GM19395 (cell line): ENCODE results near the gene PLCB2.
A peak's percentile ranks its signal among the peaks of the same experiment; 100 is the strongest.

ENCODE experiments used
- ATAC-seq: cut with Tn5 transposase; IDR thresholded peaks from one replicate; pipeline ENCODE4 v1.9.1; 2021; ENCODE audit warnings: mild to moderate bottlenecking, moderate library complexity; ENCODE audit not compliant: unreplicated experiment

The PLCB2 gene, protein sequence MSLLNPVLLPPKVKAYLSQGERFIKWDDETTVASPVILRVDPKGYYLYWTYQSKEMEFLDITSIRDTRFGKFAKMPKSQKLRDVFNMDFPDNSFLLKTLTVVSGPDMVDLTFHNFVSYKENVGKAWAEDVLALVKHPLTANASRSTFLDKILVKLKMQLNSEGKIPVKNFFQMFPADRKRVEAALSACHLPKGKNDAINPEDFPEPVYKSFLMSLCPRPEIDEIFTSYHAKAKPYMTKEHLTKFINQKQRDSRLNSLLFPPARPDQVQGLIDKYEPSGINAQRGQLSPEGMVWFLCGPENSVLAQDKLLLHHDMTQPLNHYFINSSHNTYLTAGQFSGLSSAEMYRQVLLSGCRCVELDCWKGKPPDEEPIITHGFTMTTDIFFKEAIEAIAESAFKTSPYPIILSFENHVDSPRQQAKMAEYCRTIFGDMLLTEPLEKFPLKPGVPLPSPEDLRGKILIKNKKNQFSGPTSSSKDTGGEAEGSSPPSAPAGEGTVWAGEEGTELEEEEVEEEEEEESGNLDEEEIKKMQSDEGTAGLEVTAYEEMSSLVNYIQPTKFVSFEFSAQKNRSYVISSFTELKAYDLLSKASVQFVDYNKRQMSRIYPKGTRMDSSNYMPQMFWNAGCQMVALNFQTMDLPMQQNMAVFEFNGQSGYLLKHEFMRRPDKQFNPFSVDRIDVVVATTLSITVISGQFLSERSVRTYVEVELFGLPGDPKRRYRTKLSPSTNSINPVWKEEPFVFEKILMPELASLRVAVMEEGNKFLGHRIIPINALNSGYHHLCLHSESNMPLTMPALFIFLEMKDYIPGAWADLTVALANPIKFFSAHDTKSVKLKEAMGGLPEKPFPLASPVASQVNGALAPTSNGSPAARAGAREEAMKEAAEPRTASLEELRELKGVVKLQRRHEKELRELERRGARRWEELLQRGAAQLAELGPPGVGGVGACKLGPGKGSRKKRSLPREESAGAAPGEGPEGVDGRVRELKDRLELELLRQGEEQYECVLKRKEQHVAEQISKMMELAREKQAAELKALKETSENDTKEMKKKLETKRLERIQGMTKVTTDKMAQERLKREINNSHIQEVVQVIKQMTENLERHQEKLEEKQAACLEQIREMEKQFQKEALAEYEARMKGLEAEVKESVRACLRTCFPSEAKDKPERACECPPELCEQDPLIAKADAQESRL

DNA sequence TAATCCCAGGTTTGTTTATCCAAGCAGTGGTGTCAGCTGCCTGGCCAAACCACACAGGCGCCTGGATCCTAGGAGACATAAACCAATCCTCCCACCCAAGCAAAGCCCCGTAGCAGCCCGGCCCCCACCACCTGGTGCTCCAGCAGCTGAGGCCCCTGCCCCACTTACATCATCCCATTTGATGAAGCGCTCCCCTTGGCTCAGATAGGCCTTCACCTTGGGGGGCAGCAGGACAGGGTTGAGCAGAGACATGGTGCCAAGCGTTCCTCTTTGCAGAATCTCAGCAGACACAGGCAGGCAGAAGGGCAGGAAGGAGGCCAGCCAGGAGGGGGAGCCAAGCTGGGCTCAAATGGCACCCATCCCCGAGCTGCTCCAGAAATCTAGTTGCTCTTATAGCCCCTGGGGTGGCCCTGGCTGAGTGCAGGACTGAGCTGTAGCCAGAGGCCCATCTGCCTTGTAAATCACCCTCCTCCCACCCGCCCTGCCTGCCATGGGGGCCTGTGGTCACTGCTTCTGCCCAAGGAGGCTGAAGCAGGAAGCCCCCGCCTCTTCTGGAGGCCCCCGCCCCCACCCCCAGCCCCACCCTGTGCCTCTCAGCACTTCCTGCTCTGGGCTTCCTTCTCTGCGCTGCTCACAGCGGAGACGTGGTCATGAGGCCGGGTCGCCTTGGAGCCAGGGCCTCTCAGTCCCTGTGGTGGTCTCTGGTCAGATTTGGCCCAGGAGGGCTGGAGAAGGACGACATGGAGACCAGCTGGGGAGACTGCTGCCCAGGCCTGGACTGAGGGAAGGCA lies at the start of gene PLCB2:
Gene PLCB2 (minus strand): TSS at position 515 of the 791 bp plus-strand sequence. CDS start 263 bp downstream, at position 252.
- ATAC-seq = peak; percentile 75

DNA sequence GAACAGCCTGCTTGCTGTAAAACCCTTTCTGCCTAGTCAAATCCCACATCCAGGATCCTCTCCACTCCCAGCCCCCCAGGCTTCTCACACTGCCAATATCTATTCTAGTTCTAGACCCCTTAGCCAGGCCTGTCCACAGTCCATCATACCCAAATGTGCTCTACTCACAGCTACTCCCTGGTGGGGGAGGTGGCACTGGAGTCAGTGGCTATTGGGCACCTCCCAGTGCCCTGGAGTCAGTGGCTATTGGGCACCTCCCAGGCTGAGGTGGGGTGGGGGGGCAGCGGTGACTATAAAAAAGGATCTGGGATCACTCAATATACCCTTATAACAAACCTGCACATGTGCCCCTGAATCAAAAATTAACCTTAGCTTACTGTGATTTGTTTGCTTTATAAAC lies 49.5 kb upstream of the PLCB2 start:
- ATAC-seq = no peak

DNA sequence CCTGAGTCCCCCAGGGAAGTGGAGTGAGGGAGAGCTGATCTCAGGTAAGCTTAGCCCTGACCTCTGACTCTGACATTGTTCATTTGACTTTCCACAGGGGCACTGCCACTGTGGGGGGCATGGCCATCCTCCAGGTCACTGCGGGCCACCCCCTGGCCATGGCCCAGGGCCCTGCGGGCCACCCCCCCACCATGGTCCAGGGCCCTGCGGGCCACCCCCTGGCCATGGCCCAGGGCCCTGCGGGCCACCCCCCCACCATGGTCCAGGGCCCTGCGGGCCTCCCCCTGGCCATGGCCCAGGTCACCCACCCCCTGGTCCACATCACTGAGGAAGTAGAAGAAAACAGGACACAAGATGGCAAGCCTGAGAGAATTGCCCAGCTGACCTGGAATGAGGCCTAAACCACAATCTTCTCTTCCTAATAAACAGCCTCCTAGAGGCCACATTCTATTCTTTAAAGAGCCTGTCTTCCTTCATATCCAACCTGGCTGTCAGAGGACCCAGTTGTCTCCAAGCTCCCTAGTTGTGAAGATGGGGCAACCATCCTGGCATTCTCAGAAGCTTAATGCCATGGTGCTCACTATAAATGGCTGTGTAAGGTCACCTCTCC lies 48.3 kb upstream of the PLCB2 start:
- ATAC-seq = no peak

DNA sequence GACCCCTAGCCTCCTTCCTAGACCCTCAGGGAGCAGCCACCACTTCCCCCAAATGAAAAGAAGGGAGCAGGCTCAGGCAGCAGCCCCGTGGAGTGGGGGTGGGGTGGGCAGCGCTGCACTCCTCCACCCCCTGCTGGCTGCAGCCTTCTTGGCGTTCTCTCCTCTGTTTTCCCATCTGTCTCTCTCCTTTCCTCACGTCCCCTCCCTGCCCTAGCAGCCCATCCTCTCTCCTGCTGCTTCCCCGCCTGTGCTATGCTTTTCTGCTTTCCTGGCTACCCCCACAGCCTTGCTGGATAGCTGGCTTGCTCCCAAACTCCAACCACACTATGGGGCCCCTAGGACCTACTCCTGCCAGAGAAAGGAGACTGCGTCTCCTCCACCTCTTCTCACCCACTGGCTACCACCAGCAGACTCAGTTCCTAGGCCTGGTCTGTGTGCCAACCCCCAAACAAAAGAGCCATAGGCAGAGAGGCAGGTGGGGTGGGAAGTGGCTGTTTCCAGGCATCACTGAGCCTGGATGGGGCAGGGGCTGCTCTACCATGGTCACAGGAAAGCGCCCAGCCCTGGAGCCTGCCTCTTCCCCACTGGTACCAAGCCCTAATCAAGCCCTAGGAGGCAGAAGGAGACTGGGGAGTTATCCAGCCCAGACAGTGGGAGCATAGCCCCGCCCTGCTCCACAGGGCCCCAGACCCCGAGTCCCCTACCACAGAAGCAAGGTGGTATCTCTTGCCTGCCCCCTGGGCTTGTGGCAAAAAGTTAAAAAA lies 46.9 kb upstream of the PLCB2 start:
- ATAC-seq = no peak

DNA sequence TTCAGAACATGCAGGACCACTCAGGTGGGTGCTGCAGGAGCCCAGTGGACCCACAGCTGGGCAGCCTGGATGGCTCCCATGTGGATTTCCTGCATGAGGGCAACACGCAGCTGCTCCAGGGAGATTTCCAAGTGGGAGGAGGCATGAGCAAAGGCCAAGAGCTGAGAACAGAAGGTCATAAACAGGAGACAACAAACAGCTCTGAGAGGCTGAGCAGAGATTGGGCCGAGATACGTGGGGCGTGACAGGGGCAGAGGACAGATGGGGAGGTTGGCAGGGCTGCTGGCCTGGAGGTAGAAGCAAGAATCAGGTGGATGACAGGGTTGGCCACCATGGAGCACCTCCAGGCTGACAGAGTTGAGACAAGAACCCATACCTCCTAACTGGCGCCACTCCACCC lies 46.0 kb upstream of the PLCB2 start:
- no peak for ATAC-seq

DNA sequence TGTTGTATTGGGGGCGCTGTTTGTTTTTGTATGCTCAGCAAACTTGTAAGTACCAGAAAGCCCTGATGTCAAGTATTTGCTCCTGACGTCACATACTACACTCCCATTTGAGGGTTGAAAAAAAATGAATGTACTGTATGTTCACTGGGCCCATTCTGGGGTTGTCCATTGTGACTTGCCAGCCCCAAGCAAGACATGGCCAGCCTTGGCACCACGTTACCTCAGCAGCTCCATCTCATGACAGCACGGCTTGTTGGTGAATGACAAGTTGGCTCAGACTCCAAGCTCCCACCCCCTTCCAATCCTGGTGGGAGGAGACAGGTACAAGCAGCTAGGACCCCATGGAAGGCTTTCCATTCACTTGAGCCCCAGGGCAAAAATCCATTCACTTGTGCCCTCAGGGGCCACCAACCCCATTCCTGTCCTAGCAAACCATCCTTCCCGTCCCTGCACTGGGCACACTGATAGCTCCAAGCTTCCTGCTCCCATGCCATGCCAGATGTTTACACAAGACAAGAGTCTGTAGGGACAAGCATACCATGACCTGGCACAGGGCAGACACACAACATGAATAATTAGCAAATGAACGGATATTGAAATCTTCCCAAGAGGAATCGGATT lies 44.7 kb upstream of the PLCB2 start:
- ATAC-seq = no peak

- no peak for ATAC-seq
These were observed 41.4 kb upstream of the PLCB2 start for GRCh38 chr15:40349163-40349562.

GRCh38 chr15:40348474-40348870 lies 40.7 kb upstream of the PLCB2 start:
- ATAC-seq = no peak

DNA sequence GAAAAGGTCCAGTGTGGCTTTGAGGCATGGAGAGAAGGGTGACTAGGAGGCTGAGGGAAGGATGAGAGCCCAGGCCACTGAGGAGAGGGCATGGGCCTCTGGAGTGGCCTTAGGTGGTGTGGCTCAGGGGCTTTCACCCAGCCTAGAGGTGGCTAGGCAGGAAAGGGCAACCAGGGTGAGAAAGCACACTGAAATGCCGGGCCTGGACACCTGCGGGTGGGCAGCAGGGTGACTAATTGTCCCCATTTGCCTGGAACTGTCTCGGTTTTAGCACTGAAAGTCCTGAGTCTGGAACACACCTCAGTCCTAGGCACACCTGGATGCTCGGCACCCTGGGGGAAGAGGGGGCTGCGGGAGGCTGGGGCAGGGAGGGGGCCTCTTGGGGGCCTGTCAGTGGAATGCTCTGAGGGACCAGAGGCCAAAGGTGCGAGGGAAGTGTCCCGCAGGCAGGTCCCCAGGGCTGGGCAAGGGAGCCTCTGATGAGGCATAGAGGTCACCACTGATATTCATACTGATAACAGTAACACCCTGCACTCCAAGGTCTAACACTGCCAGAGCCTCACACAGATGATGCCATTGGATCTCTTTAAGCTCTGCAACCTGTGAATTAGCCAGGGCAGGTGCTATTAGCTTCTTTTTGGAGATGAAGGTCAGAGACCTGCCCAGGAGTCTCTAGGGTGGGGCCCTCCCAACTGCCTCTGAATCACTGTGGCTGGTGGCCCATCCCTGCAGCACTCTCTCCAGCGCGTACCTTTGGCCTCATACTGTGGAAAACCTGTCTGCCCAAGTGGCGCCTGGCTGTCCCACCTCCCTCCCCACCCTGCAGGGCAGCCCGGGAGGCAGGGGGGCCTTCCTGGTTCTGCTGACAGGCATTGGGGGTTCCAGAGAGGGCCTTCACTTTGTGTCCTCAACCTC lies 40.1 kb upstream of the PLCB2 start:
- no peak for ATAC-seq

DNA sequence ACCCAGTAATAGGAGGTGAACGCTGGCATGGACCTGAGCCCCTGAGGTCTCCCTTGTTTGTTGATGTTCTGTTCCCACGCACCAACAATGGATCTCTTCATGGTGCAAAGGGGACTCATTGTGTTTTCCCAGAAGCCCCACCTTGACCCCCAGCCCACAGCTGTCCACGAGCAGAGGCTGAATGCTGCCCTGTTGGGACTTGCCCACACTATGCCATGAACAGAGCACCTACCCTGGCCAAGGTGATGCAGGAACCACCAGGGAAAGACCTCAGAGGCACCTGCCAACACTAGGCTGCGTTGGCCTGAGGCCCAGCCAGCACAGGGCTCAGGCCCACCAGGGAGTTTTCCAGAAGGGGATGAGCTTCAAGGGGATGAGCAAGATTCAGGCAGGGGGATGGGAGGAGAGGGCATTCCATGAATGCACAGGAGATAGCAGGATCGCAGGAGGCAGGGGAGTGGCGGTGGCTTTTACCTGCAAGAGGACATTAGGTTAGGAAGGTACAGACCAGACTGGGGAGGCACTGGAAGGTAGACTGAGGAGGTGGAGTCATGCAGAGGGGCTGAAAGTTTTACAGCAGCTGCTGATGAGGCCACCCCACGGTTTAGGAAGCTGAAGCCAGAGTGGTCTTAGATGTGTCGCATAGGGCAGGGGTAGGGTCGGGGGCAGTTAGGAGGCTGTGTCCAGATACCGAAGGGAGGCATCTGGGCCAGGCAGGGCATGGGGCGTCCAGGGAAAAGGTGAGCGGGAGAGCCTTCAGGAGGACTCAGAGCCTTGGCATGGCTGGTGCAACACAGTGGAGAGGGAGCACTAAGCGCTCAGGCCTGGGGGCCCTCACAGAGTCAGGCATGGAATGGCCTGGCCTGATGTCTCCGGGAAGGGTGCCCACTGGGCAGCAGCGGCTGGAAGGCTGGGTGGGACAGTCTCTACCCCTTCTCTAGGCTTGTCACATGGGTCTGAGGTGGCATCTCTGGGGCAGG lies 39.1 kb upstream of the PLCB2 start:
- ATAC-seq = no peak

DNA sequence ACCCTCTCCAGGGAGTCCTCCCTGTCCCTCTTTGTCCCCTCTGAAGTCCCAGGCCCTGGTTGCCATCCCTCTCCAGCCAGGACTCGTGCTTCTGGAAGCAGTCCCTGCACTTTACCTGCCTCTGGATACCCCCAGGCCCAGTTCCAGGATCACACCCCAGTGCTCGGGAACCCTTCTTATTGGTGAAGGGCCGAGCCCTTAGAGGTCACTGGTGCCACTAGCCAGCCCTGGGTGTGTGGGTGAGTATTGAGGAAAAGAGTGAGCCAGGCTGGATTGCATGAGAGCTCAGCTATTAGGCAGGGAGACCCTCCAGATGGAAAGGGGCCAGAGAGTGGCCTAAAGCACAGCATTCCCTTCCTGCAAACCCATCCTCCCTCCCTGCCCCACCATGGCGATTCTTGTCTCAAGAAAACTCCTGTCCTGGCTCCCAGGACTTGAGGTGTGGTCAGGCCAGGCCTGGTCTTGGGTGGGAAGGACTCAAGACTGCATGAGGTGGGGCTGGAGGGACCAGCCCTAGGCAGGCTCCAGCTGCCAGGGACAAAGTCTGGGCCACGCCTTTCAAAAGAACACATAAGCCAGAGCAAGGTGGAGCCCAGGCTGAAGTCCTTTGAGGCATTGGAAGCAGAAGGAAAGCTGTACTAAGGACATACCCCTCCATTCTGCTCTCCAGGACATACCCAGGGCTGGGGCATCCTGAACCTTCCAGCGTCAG lies 38.3 kb upstream of the PLCB2 start:
- ATAC-seq = no peak

DNA sequence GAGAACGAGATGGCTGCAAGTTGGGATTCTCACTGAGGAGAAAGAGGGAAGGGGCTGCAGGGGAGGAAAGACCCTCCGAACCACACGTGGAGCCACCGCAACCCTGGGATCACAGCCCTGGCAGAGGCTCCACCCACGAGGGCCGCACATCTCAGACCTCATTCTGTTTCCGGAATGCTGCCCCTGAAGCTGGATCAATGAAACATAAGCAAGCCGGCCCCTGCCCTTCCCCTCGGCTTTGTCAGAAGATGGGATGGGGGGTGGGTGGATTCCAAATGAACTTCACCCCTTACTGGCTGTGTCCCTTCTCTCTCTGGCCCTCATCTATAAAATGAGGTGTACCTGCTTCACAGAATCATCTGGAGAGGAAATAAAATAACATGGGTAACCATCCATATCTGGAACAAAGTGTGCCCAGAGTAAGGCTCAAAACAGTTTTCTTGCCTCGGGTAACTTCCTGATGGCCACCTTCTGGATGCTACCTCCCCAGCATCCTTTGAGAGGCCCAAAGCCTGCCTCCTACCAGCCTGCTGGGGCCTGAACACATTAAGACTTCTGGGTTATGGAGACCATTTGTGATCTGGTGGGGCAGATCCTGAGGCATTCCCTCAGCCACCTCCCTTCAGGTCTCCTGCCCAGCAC lies 37.6 kb upstream of the PLCB2 start:
- no peak for ATAC-seq

DNA sequence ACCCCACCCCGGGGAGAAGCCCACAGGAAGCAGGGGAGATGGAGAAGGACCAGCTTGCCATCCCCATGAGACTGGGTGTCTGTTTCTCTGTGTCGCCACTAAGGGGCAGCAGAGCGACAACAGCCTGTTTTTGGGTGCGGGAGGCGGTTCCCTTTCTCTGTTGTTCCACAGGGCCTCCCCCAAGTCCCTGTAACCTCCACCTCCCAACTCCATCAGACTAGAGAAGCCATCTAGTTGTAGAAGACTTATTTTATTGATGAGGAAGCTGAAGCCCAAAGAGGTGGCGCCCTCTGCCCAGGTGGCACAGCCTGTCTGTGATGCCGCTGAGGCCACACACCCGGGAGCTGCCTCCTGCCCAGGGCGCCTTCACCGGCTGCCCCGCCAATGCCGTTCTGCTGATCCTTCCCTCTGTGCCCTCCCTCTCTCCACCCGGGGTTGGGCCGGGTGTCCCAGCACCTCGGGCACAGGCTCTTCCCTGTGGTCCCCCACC lies 36.9 kb upstream of the PLCB2 start:
- no peak for ATAC-seq

DNA sequence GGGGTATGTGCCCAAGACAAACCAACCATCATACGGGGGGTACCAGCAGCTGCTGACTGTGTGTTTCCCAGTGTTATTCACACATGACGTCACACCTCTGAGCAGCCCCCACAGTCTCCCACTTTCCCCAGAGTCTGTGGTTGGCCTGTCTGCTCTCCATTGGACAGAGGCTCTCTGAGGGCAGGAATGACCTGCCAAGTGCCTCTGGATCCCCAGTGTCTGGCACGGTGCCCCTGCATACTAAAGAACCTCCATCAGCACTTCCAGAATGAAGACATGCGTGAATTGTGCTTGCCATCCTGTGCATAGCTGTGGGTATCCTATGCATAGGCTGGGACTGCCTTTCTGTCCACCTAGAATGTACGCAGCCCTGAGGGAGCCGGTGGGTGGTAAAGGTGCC lies 36.5 kb upstream of the PLCB2 start:
- ATAC-seq = no peak

- no peak for ATAC-seq
These were observed 35.8 kb upstream of the PLCB2 start for GRCh38 chr15:40343512-40343911.
